HG02798 (cell line): Measurements from ENCODE around the gene OR2F1.
"Not testable (repeated sequence)": the region's sequence is repeated elsewhere in the genome, so short reads cannot be mapped to it uniquely, and the experiment has no call there.

ENCODE experiments used
- ATAC-seq: cut with Tn5 transposase; IDR thresholded peaks from one replicate; pipeline ENCODE4 v1.9.1; 2021; ENCODE audit warnings: mild to moderate bottlenecking; ENCODE audit not compliant: unreplicated experiment, poor library complexity

Gene OR2F1

DNA sequence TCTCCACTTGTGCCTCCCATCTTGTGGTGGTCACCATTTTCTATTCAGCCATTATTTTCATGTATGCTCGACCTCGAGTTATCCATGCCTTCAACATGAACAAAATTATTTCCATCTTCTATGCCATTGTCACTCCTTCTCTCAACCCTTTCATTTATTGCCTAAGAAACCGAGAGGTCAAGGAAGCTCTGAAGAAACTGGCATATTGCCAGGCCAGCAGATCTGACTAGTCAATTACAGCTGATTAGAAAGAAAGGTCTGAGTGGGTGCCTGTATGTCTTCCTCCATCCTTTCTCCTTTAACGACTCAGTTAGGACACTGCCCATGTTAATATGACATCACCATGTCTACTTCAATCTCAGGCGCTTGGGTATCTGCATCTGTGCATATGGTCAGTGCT, 50.1 kb downstream of the OR2F1 start:
- no peak for ATAC-seq

DNA sequence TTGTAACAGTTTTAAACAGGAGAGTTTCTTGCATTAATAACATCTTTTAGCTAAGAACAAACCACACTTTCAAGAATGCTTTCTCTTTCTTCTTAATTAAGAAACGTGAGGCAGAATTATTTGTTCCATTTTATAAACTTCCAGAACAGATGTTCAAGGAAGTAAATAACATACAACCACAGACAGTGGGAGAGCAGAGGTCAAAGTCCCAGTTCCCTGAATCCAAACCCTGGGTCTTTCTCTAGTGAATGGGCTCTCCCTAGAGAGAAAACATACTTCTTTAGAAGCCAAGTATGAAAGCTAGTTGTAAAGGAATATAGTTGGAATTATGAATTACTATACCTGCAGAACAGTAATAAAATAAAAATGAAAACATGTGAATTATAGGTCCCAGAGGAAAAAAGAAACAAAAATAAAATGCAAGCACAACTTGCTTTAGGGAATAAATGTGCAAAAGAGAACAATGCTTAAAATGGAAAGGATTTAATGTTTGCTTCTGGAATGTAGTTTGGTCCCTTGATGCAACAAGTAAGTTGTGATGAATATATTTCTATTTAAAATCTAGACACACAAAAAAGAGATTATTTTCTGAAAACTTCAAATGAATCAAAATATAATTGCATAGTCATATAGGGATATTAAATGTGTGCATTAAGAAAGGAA, 51.5 kb downstream of the OR2F1 start:
- ATAC-seq: no peak

DNA sequence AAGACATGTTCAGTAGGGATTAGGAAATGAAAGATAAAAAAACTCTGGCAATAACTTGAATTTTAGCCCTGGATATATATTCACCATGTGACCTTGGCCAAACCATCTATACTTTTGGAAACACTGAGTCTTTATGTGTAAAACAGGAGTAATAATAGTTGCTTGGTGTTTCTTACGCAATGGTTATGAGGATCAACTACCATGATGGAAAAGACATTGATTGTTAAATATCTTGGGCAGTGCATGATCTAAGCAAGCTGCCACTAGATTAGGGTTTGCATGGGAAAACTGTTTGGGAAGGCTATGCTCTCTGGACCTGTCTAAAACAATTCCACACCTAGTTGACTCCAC, 52.0 kb downstream of the OR2F1 start:
- no peak for ATAC-seq

DNA sequence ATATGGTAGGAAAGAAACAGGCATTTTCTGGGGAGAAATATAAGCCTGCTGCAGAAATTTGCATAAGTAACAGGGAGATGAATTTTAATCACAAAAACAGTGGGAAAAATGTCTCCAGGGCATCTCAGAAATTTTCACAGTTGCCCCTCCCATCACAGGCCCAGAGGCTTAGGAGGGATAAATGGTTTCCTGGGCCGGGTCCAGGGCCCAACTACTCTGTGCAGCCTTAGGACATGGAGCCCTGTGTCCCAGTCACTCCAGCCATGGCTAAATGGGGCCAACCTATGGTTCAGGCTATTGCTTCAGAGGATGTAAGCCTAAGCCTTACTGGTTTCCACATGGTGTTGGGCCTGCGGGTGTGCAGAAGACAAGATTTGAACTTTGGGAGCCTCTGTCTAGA, 54.7 kb downstream of the OR2F1 start:
- ATAC-seq: no peak

DNA sequence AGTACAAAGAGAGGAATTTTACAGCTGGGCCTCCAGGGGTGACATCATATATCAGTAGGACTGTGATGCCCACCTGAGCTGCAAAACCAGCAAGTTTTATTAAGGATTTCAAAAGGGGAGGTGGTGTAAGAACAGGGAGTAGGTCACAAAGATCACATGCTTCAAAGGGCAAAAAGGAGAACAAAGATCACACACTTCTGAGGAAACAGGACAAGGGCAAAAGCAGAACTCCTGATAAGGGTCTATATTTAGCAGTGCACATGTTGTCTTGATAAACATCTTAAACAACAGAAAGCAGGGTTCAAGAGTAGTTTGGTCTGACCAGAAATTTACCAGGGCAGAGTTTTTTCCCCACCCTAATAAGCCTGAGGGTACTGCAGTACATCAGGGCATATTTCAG, 55.4 kb downstream of the OR2F1 start:
- ATAC-seq: not testable (repeated sequence)

DNA sequence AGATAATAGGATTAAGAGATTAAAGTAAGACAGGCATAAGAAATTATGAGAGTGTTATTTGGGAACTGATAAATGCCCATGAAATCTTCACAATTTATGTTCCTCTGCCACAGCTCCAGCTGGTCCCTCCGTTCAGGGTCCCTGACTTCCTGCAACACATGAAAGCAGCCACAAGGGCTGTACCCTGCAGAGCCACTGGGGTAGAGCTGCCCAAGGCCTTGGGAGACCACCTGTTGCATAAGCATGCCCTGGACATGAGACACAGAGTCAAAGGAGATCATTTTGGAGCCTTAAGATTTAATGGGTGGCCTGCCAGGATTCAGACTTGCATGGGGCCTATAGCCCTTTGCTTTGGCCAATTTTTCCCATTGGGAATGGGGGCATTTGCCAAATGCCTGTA, 56.2 kb downstream of the OR2F1 start:
- ATAC-seq: not testable (repeated sequence)

DNA sequence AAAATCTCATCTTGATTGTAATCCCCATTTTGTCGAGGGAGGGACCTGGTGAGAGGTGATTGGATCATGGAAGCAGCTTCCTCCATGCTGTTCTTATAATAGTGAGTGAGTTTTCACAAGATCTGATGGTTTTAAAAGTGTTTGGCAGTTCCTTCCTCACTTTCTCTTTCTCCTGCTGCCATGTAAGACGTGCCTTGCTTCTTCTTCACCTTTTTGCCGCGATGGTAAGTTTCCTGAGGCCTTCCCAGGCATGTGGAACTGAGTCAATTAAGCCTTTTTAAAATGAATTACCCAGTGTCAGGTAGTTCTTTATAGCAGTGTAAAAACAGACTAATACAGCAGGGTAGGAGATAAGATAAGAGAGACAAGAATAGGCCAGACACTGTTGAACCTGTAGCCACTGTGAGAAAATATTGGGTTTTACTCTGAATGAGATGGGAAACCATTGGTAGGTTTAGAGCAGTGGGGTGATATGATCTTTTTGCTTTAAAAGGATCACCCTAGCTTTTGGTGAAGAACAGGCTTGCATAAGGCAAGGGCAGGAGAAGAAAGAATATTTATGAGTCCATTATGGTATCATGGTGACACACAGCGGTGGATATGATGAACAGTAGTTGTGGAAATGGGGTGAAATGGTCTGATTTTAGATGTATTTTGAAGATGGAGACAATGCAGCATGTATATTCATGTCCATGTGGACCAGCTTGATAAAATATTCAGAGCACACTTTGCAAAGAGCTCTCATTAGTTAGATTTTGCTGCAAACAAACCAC, 57.0 kb downstream of the OR2F1 start:
- ATAC-seq: no peak
